Central memory CD8-positive, alpha-beta T cell (primary cell): ENCODE measurements around the gene WFDC1.

Experiments
- ATAC-seq: fragments of 150-1000 bp; cut with Tn5 transposase; replicated peaks from 2 replicates; pipeline ENCODE4 v1.10.0; 2022; ENCODE audit warnings: mild to moderate bottlenecking, moderate FRiP score, moderate number of reproducible peaks; ENCODE audit not compliant: poor library complexity, severe bottlenecking; ENCODE audit errors: extremely low read depth
- DNase-seq, 2 donors: peaks; one replicate each; pipeline ENCODE4 v3.0.0; 2021; ENCODE audit warnings: low spot score in 2 of 2
- H3K27ac Mint-ChIP-seq: one replicate; pipeline ENCODE4 v1.8.0; 2022; ENCODE audit warnings: low read depth, mild to moderate bottlenecking, moderate library complexity, mixed read lengths
- H3K27me3 Mint-ChIP-seq: one replicate; pipeline ENCODE4 v1.8.0; 2022; ENCODE audit warnings: mixed read lengths
- H3K36me3 Mint-ChIP-seq: one replicate; pipeline ENCODE4 v1.8.0; 2022; ENCODE audit warnings: mild to moderate bottlenecking, moderate library complexity, mixed read lengths; ENCODE audit not compliant: insufficient read depth
- H3K4me1 Mint-ChIP-seq: one replicate; pipeline ENCODE4 v1.8.0; 2022; ENCODE audit warnings: mixed read lengths
- H3K4me3 Mint-ChIP-seq: one replicate; pipeline ENCODE4 v1.8.0; 2022; ENCODE audit warnings: mild to moderate bottlenecking, moderate library complexity, mixed read lengths
- H3K9me3 Mint-ChIP-seq: one replicate; pipeline ENCODE4 v1.8.0; 2022; ENCODE audit warnings: mixed read lengths

The WFDC1 gene

DNA sequence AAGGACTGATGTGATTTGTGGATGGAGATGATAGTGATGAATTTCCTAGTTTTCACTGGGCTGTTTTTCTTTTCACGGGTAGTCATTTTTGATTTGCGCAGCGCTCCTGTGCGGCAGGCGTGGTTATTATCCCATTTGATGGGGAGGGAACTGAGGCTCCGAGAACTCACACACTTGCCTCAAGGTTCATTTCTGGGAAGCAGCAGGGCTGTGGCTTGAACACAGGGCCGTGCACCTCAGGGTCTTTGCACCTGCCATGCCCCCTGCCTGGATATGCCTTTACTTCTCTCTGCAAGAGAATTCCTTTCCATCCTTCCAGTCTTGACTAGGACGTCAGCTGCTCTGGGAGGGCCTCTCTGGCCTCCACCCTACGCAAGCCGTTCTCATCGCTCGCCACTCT is 16.3 kb upstream of the WFDC1 start:
- no peaks in the 10 kb centered on the region for H3K4me1 Mint-ChIP-seq
- DNase-seq (no peak), ATAC-seq (no peak)
- H3K27me3 Mint-ChIP-seq, result peaks cover 41% of the 10 kb centered on the region
- H3K9me3 Mint-ChIP-seq, result no peaks in the 10 kb centered on the region
- no peak overlapping the region for H3K4me3 Mint-ChIP-seq
- H3K36me3 Mint-ChIP-seq, result no peaks in the 10 kb centered on the region
- no peak overlapping the region for H3K27ac Mint-ChIP-seq

DNA sequence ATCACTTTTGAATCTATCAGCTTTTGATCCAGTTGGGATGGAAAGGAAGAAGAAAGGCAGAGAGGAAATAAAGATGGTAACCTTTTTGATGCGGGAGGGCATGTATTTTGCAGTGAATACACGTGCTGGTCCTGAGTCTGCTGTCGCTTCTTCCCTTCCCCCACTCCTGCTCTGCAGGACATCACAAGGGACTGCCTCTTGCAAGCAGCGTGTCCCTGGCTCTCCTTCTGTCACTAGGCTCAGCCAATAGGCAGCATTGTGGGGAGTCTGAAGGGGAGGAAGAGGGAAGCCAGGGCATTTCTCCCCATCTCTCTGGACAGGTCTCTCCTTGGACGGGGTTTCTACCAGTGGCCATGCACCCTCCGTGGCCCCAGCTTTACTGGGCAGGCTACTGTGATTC is 15.7 kb upstream of the WFDC1 start:
- H3K36me3 Mint-ChIP-seq, result no peaks in the 10 kb centered on the region
- DNase-seq (no peak), ATAC-seq (no peak)
- no peaks in the 10 kb centered on the region for H3K9me3 Mint-ChIP-seq
- peaks cover 48% of the 10 kb centered on the region for H3K27me3 Mint-ChIP-seq
- no peak overlapping the region for H3K27ac Mint-ChIP-seq
- no peaks in the 10 kb centered on the region for H3K4me1 Mint-ChIP-seq
- no peak overlapping the region for H3K4me3 Mint-ChIP-seq

DNA sequence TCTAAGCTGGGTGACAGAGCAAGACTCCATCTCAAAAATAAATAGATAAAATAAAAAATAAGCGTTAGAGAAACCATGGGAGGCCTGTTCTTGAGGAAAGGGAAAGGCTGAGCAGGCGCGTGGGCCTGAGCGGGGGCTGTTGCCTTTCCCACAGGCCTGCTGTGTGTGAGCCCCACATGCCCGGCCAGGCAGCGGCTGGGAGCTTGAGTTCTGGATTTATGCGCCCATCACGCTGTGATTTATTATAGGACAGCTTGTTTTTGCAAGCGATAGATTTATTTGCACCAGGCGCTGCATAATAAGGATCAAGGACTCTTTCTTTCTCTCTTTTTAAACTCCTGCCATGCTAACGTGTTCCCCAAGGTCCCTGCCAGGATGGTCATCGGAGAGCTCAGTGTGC is 14.8 kb upstream of the WFDC1 start:
- Mint-ChIP-seq H3K27me3 (peaks cover 49% of the 10 kb centered on the region), H3K36me3 (no peaks in the 10 kb centered on the region), H3K4me1 (no peaks in the 10 kb centered on the region), H3K27ac (no peak overlapping the region), H3K4me3 (no peak overlapping the region), H3K9me3 (no peaks in the 10 kb centered on the region)
- DNase-seq (no peak), ATAC-seq (no peak)

DNA sequence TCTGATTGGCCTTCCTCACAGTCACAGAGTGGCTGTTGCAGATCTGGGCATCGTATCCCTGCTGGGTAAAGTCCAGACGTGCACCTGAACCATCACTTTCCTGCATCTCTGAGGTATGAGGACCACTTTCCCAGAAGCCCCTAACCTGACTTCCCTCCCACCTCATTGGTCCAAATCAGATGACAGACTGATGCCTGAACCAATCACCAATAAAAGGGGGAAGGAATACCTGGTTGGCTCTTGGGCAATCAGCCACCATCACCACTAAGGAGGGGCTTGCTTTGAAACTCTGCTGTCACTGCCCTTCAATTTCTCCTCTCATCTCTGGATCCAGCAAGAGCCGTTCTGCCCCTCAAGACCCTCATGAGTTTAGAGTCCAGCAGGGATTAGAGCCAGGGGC is 13.6 kb upstream of the WFDC1 start:
- Mint-ChIP-seq H3K36me3 (no peaks in the 10 kb centered on the region), H3K4me1 (no peaks in the 10 kb centered on the region), H3K27ac (no peak overlapping the region), H3K9me3 (no peaks in the 10 kb centered on the region), H3K4me3 (no peak overlapping the region), H3K27me3 (peaks cover 56% of the 10 kb centered on the region)
- ATAC-seq (no peak), DNase-seq (no peak)

DNA sequence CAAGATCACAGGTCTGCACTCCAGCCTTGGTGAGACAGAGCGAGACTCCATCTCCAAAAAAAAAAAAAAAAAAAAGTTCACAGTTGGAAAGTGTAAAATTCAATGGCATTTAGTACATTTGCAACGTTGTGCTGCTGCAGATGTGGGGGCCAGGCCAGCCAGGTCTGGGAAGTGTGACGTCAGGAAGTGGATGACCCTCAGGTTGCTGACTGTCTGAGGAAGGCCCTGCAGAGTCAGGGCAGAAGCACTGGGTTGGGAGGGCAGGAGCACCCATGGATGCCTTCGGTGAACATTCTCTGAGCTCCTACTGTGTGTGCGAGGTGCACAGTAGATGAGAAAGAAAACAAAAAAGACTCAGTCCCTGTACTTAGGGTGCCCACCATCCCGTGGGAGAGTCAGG is 12.1 kb upstream of the WFDC1 start:
- Mint-ChIP-seq H3K27me3 (peaks cover 61% of the 10 kb centered on the region), H3K36me3 (peaks cover under 1% of the 10 kb centered on the region), H3K4me3 (no peak overlapping the region), H3K27ac (no peak overlapping the region), H3K4me1 (no peaks in the 10 kb centered on the region), H3K9me3 (no peaks in the 10 kb centered on the region)
- DNase-seq (no peak), ATAC-seq (no peak)

DNA sequence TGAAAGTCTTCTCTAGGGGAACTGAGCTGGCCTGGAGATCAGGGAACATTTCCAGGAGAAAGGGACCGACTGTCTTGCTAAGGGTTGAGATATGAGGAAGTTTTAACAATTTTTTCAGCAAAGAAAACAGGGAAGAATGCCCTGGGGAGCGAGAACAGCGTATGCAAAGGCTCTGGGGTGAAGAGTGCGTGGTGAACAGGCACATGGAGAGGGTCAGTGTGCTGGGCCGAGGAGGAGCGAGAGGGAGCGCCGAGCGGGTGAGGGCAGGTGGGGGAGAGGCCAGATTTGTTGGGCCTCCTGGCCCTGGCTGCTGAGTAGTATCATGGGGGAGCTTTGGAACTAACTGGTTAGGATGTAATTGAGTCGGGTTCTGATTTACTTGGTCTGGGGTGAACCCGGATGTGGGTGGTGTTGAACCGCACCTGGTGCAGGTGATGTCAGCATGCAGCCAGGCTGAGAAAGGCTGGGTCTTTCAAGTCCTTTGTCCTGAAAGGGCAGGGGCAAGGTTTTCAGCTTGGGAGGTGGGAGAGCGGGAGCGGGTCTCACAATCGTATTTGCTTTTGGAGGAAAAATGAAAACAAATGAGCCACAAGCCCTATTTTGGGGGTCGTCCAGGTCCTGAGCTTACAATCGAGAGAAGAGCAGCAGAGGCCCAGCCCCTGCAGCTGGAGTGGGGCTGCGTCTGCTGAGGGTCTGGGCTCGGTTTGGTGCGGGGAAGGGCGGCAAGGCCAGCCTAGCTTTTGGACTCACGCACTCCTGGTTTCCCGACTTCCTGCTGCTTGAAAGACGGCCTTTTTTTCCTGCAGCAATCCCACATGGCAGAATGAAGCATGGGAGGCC is 11.1 kb upstream of the WFDC1 start:
- Mint-ChIP-seq H3K27ac (no peak overlapping the region), H3K9me3 (no peaks in the 10 kb centered on the region), H3K36me3 (peaks cover 1% of the 10 kb centered on the region), H3K4me3 (no peak overlapping the region), H3K27me3 (peaks cover 66% of the 10 kb centered on the region), H3K4me1 (no peaks in the 10 kb centered on the region)
- no peak for DNase-seq
- ATAC-seq, result no peak

DNA sequence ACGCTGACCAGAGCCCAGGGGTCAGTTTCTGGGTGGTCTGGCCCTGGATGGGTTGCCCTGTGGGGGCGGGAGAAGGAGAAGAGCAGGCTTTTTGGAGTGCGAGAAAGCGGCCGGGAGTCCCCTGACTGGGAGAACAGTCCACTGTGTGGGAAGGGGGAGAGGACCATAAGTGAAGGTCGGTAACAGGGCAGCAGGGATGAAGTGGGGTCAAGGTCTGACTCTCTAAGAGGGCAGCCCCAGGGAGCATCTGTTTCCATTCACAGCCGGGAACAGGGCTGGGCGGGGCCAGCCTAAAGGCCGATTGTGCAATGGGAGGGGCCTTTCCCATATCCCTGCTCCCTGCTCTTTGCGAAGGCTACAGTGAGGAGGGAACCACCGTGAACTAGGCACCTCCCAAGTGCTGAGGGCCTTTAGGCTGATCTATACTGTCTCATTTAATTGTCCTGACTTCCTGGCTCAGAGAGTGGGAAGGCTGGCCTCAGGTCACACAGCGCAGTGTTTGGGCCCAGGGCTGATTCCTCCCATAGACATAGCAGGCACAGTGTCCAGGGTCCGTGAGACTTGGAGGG is 10.4 kb upstream of the WFDC1 start:
- H3K27ac Mint-ChIP-seq, result no peak overlapping the region
- H3K36me3 Mint-ChIP-seq, result peaks cover 3% of the 10 kb centered on the region
- H3K4me1 Mint-ChIP-seq, result no peaks in the 10 kb centered on the region
- peaks cover 66% of the 10 kb centered on the region for H3K27me3 Mint-ChIP-seq
- ATAC-seq, result no peak
- H3K4me3 Mint-ChIP-seq, result no peak overlapping the region
- DNase-seq, result no peak
- H3K9me3 Mint-ChIP-seq, result no peaks in the 10 kb centered on the region

DNA sequence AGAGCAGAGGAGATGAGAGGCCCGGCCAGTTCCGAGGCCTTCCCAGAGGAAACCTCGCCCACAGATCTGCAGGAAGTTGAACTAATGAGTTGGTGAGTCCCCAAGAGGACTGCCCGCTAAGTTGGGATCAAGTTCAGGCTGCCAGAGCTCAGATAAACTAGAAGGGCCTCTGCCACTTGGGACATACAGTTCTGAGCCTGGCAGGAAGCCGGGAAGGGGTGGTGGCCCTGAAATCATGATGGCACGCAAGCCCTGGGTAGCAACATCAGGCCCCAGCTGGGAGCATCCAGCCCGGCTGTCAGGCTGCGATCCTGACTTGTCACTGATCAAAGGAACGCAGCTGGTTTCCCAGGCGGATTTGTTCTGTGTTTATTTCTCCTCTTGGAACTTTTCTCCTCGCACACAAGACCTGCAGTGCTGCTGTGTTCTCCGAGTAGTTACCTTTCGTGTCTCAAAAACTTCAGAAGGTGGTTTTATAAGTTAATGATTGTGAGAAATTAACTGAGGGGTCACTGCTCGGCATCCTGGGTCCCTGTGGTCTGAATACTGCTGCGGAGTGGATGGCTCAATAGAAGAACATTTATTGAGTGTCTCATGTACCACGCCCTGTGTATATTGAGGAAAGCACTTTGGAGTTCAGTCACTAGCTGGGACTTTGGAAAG is 8.0 kb upstream of the WFDC1 start:
- H3K9me3 Mint-ChIP-seq, result no peaks in the 10 kb centered on the region
- no peak overlapping the region for H3K27ac Mint-ChIP-seq
- peaks cover 4% of the 10 kb centered on the region for H3K4me1 Mint-ChIP-seq
- no peak overlapping the region for H3K4me3 Mint-ChIP-seq
- no peak for DNase-seq
- ATAC-seq, result no peak
- peaks cover 76% of the 10 kb centered on the region for H3K27me3 Mint-ChIP-seq
- H3K36me3 Mint-ChIP-seq, result peaks cover 3% of the 10 kb centered on the region

DNA sequence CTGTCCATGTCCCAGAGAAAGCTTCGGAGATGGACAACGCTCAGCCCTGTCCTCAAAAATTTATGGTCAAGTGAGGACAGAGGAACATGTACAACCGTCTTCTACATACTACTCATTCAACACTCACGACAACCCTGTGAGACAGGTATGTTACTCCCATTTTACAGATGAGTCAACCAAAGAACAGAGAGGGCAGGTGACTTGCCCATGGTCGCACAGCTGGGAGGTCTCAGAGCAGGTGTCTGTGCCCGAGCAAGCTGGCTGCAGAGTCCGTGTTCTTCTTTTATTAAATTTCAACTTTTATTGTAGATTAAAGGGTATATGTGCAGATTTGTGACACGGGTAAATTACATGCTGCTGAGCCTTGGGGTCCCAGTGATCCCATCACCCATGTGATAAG is 5.8 kb upstream of the WFDC1 start:
- peaks cover 74% of the 10 kb centered on the region for H3K27me3 Mint-ChIP-seq
- DNase-seq (no peak), ATAC-seq (no peak)
- H3K9me3 Mint-ChIP-seq, result no peaks in the 10 kb centered on the region
- peaks cover 3% of the 10 kb centered on the region for H3K36me3 Mint-ChIP-seq
- H3K4me3 Mint-ChIP-seq, result no peak overlapping the region
- H3K27ac Mint-ChIP-seq, result no peak overlapping the region
- H3K4me1 Mint-ChIP-seq, result peaks cover 5% of the 10 kb centered on the region

DNA sequence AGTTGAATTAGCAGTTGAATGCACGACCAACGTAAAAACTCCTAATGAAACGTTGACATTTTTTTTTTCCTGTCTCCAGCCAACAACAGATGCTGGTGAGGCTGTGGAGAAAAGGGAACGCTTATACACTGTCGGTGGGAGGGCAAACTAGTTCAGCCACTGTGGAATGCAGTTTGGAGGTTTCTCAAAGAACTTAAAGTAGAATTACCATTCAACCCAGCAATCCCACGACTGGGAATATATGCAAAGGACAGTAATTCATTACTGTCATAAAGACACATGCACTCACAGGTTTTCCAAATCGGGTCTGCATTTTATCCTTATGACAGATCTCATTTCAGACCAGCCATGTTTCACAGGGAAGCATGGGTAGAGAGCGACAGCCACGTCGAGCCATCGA is 3.5 kb upstream of the WFDC1 start:
- H3K36me3 Mint-ChIP-seq, result peaks cover 3% of the 10 kb centered on the region
- no peak overlapping the region for H3K4me3 Mint-ChIP-seq
- ATAC-seq (no peak), DNase-seq (no peak)
- peaks cover 87% of the 10 kb centered on the region for H3K27me3 Mint-ChIP-seq
- H3K27ac Mint-ChIP-seq, result no peak overlapping the region
- peaks cover 12% of the 10 kb centered on the region for H3K4me1 Mint-ChIP-seq
- no peaks in the 10 kb centered on the region for H3K9me3 Mint-ChIP-seq

DNA sequence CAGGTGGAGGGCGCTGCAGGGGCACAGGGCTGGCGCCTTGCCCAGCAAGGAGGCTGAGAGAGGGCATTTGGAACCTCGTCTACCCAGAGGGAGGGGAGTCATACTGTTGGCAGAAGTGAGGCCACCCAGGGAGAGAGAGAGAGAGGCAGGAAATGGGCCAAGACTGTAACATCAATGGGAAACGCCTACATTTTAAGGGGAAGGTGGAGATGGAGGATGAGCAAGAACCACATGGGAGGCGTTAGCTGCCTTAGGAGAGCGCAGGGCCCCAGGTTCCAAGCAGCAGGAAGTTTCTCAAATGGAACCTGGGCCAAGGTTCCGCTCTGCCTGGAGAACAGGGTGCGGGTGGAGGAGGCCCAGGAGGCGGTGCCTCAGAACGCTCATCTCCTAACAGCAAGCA is 2.7 kb upstream of the WFDC1 start:
- peaks cover 95% of the 10 kb centered on the region for H3K27me3 Mint-ChIP-seq

DNA sequence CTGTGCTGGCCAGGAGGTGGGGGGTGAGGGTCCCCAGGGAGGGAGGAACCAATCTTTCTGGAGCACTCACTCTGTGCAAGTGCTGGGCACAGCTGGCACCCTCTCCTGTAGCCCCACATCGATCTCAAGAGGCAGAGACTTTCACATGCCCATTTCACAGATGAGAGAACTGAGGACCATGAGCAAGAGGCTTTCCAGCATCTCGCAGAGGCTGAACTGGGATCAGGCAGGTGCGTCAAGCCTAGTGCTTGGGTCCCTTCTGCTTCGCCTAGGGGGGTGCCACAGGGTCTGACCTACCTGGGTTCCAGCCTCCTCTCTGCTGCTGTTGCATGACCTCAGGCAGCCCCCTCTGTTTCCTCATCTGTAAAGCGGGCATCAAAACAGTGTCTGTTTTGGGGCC is 1.3 kb upstream of the WFDC1 start:
- H3K27ac Mint-ChIP-seq, result no peak overlapping the region
- H3K27me3 Mint-ChIP-seq, result peaks cover 86% of the 10 kb centered on the region
- no peak for ATAC-seq
- no peaks in the 10 kb centered on the region for H3K9me3 Mint-ChIP-seq
- H3K4me3 Mint-ChIP-seq, result no peak overlapping the region
- H3K4me1 Mint-ChIP-seq, result peaks cover 12% of the 10 kb centered on the region
- H3K36me3 Mint-ChIP-seq, result peaks cover 1% of the 10 kb centered on the region
- DNase-seq, result no peak

More for the DNA sequence above, 2.7 kb upstream of the WFDC1 start:
- H3K9me3 Mint-ChIP-seq, result no peaks in the 10 kb centered on the region
- no peak overlapping the region for H3K4me3 Mint-ChIP-seq
- peaks cover 3% of the 10 kb centered on the region for H3K36me3 Mint-ChIP-seq
- ATAC-seq (no peak), DNase-seq (no peak)
- no peak overlapping the region for H3K27ac Mint-ChIP-seq
- H3K4me1 Mint-ChIP-seq, result peaks cover 12% of the 10 kb centered on the region

DNA sequence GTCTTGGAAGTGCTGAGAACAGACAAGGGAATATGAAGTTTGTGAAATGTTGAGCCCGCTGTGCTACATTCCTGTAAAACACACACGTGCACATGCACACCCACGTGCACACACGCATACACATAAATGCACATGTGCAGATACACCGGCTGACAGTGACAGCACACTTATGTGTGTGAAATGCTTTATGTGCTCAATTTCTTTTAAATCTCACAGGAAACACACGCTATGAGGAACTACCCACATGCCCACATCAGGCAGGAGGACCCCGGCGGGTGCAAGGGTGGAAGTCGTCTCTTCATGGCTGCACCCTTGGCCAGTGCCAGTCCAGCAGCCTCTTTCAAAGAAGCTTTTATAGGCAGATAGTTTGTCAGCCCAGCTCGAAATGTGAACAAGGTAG is 561 bp upstream of the WFDC1 start:
- no peak overlapping the region for H3K4me3 Mint-ChIP-seq
- no peak overlapping the region for H3K27ac Mint-ChIP-seq
- ATAC-seq, result no peak
- H3K9me3 Mint-ChIP-seq, result no peaks in the 10 kb centered on the region
- H3K27me3 Mint-ChIP-seq, result peaks cover 86% of the 10 kb centered on the region
- no peaks in the 10 kb centered on the region for H3K36me3 Mint-ChIP-seq
- no peak for DNase-seq
- peaks cover 12% of the 10 kb centered on the region for H3K4me1 Mint-ChIP-seq
